Activated T-cell treated with anti-CD3 and anti-CD28 coated beads, Interleukin-2, amount 50 U/mL, for 4 hours (primary cell): Measurements from ENCODE around the gene PLD4. TPM values are rescaled to one million over a fixed set of nuclear protein-coding genes. Genes with fewer than 3 reads are reported as not detected.
"Not testable (repeated sequence)": the region's sequence is repeated elsewhere in the genome, so short reads cannot be mapped to it uniquely, and the experiment has no call there.

ENCODE experiments used
- ATAC-seq, 2 donors: fragments of 200-7000 bp; cut with Tn5 transposase; one replicate each; pipeline ENCODE4 v1.10.0; 2021
- DNase-seq: peaks from one replicate; pipeline ENCODE4 v3.0.0-alpha.2; 2020
- H3K27me3 Mint-ChIP-seq: one replicate; pipeline ENCODE4 v1.8.0; 2021; ENCODE audit warnings: low read depth, mixed read lengths
- H3K36me3 Mint-ChIP-seq: one replicate; pipeline ENCODE4 v1.8.0; 2022; ENCODE audit warnings: mixed read lengths; ENCODE audit not compliant: insufficient read depth
- H3K4me1 Mint-ChIP-seq: one replicate; pipeline ENCODE4 v1.8.0; 2021; ENCODE audit warnings: low read depth, mixed read lengths
- H3K4me3 Mint-ChIP-seq: one replicate; pipeline ENCODE4 v1.8.0; 2021; ENCODE audit warnings: mild to moderate bottlenecking, moderate library complexity, mixed read lengths
- H3K9me3 Mint-ChIP-seq: one replicate; pipeline ENCODE4 v1.8.0; 2021; ENCODE audit warnings: mixed read lengths
- total RNA-seq, 3 donors: library from RNA; stranded (reverse); gene quantifications; one replicate each; pipeline ENCODE4 v1.2.1, GENCODE V29; 2021

PLD4 gene
- total RNA-seq, 3 donors from 2014 or later = 0.08 TPM; not detected in 2

- Mint-ChIP-seq H3K4me1 (no peaks in the 10 kb centered on the region), H3K4me3 (no peak overlapping the region), H3K9me3 (no peaks in the 10 kb centered on the region), H3K36me3 (peaks cover 3% of the 10 kb centered on the region), H3K27me3 (no peaks in the 10 kb centered on the region)
- no peak for DNase-seq
- ATAC-seq = no peak
Observed at GRCh38 chr14:104882991-104883660, 41.6 kb upstream of the PLD4 start.

- Mint-ChIP-seq H3K9me3 (no peaks in the 10 kb centered on the region), H3K4me3 (no peak overlapping the region), H3K4me1 (no peaks in the 10 kb centered on the region), H3K27me3 (no peaks in the 10 kb centered on the region), H3K36me3 (peaks cover 3% of the 10 kb centered on the region)
- ATAC-seq (no peak), DNase-seq (no peak)
Observed at GRCh38 chr14:104883681-104884361, 40.9 kb upstream of the PLD4 start.

GRCh38 chr14:104884381-104884780 is 40.3 kb upstream of the PLD4 start:
- not testable (repeated sequence) for H3K36me3 Mint-ChIP-seq, ATAC-seq, H3K27me3 Mint-ChIP-seq, H3K4me1 Mint-ChIP-seq, DNase-seq, H3K9me3 Mint-ChIP-seq, H3K4me3 Mint-ChIP-seq

- H3K9me3 Mint-ChIP-seq = no peaks in the 10 kb centered on the region
- DNase-seq = no peak
Observed at GRCh38 chr14:104885031-104885972, 39.4 kb upstream of the PLD4 start.

GRCh38 chr14:104885973-104886689 is 38.5 kb upstream of the PLD4 start:
- ATAC-seq (no peak), DNase-seq (no peak)
- Mint-ChIP-seq H3K27me3 (no peaks in the 10 kb centered on the region), H3K4me1 (no peaks in the 10 kb centered on the region), H3K9me3 (no peaks in the 10 kb centered on the region), H3K4me3 (no peak overlapping the region), H3K36me3 (no peaks in the 10 kb centered on the region)

More at GRCh38 chr14:104885031-104885972, 39.4 kb upstream of the PLD4 start:
- no peaks in the 10 kb centered on the region for H3K4me1 Mint-ChIP-seq
- ATAC-seq = no peak
- peaks cover 3% of the 10 kb centered on the region for H3K36me3 Mint-ChIP-seq
- H3K4me3 Mint-ChIP-seq = no peak overlapping the region
- no peaks in the 10 kb centered on the region for H3K27me3 Mint-ChIP-seq

DNA sequence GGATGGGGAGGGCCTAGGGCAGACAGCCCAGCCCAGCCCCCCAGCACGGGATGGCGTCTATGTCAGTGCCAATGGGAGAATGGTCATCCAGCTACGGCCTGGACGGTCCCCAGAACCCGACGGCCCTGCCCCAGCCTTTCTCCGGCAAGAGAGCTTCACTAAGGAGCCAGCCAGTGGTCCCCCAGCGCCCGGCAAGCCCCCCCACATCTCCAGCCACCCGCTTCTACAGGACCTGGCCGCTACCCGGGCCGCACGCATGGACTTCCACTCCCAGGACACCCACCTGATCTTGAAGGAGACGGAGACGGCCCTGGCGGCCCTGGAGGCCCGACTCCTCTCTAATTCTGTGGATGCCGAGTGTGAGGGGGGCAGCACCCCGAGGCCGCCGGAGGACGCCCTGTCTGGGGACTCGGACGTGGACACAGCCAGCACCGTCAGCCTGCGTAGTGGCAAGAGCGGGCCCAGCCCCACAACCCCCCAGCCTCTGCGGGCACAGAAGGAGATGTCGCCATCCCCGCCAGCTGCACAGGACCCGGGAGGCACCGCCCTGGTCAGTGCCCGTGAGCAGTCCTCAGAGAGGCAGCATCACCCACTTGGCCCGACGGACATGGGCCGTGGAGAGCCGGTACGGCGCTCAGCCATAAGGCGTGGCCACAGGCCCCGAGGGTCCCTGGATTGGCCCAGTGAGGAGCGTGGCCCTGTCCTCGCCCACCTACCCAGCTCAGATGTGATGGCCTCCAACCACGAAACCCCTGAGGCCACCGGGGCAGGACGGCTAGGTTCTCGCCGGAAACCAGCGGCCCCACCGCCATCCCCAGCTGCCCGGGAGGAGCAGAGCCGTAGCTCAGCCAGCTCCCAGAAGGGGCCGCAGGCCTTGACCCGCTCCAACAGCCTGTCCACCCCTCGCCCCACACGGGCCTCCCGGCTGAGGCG is 37.7 kb upstream of the PLD4 start:
- no peaks in the 10 kb centered on the region for H3K9me3 Mint-ChIP-seq
- H3K4me3 Mint-ChIP-seq = no peak overlapping the region
- no peaks in the 10 kb centered on the region for H3K4me1 Mint-ChIP-seq
- no peak for ATAC-seq
- no peak for DNase-seq
- no peaks in the 10 kb centered on the region for H3K36me3 Mint-ChIP-seq
- H3K27me3 Mint-ChIP-seq = no peaks in the 10 kb centered on the region

DNA sequence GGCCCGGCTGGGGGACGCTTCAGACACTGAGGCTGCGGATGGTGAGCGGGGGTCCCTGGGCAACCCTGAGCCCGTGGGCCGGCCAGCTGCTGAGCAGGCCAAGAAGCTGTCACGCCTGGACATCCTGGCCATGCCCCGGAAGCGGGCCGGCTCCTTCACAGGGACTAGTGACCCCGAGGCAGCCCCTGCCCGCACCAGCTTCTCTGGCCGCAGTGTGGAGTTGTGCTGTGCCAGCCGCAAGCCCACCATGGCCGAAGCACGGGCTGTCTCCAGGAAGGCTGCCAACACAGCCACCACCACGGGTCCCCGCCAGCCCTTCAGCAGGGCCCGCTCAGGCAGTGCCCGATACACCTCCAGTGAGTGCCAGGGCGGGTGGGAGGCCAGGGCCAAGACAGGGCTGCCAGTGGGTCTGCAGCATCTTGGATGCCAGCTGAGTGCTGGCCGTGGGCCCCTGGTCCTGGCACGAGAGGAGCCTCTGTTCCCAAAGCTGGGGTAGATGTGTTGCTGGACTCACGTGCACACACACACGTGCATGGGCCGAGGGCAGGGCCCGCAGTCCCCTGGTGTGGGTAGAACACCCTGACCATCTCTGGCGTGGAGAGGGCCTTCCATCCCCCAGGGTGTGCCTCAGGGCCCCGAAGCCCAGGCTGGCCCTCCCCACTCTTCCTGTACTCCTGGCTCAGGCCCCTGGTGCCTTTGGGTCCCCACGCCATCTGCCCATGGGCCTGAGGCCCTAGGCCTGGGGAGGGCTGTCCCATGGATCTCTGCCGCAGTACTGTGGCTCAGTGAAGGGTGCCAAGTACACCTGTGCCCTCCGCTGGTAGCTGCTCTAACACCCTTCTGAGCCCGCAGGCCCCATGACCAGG is 36.8 kb upstream of the PLD4 start:
- DNase-seq = no peak
- no peak overlapping the region for H3K4me3 Mint-ChIP-seq
- H3K9me3 Mint-ChIP-seq = no peaks in the 10 kb centered on the region
- no peak for ATAC-seq
- no peaks in the 10 kb centered on the region for H3K36me3 Mint-ChIP-seq
- H3K27me3 Mint-ChIP-seq = no peaks in the 10 kb centered on the region
- H3K4me1 Mint-ChIP-seq = no peaks in the 10 kb centered on the region

GRCh38 chr14:104888489-104889374 is 35.9 kb upstream of the PLD4 start:
- ATAC-seq (no peak), DNase-seq (no peak)
- Mint-ChIP-seq H3K4me3 (no peak overlapping the region), H3K9me3 (no peaks in the 10 kb centered on the region), H3K36me3 (no peaks in the 10 kb centered on the region), H3K4me1 (no peaks in the 10 kb centered on the region), H3K27me3 (no peaks in the 10 kb centered on the region)

DNA sequence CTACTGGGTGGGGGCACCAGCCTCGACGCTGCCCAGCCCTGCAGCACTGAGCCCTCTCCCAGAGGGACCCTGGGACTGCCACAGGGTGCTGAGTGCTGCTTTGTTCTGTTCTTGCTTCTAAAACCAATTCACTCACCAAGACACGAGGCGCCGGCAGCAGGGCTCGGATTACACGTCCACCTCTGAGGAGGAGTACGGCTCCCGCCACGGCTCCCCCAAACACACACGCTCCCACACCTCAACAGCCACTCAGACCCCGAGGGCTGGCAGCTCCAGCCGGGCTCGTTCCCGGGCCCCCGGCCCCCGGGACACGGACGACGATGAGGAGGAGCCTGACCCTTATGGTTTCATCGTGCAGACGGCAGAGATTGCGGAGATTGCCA is 35.3 kb upstream of the PLD4 start:
- Mint-ChIP-seq H3K27me3 (no peaks in the 10 kb centered on the region), H3K4me1 (no peaks in the 10 kb centered on the region), H3K9me3 (no peaks in the 10 kb centered on the region), H3K4me3 (no peak overlapping the region), H3K36me3 (no peaks in the 10 kb centered on the region)
- ATAC-seq (no peak), DNase-seq (no peak)

DNA sequence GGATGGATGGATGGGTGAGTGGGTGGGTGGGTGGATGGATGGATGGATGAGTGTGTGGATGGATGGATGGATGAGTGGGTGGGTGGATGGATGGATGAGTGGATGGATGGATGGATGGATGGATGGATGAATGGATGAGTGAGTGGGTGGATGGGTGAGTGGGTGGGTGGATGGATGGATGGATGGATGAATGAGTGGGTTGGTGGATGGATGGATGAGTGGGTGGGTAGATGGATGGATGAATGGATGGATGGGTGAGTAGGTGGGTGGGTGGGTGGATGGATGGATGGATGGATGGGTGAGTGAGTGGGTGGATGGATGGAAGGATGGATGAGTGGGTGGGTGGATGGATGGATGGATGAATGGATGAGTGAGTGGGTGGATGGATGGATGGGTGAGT is 34.4 kb upstream of the PLD4 start:
- not testable (repeated sequence) for H3K4me1 Mint-ChIP-seq, H3K27me3 Mint-ChIP-seq, H3K9me3 Mint-ChIP-seq, H3K4me3 Mint-ChIP-seq, H3K36me3 Mint-ChIP-seq, ATAC-seq, DNase-seq

GRCh38 chr14:104891121-104891551 is 33.5 kb upstream of the PLD4 start:
- H3K4me1 Mint-ChIP-seq = no peaks in the 10 kb centered on the region
- H3K4me3 Mint-ChIP-seq = no peak overlapping the region
- DNase-seq = no peak
- no peak for ATAC-seq
- H3K36me3 Mint-ChIP-seq = no peaks in the 10 kb centered on the region
- H3K9me3 Mint-ChIP-seq = no peaks in the 10 kb centered on the region
- H3K27me3 Mint-ChIP-seq = no peaks in the 10 kb centered on the region
